Mesothelial cell of epicardium (in vitro differentiated cells): ENCODE results near the gene SOX11. TPM values are rescaled to one million over a fixed set of nuclear protein-coding genes. Genes with fewer than 3 reads are reported as not detected.

Experiments used
- DNase-seq, 2 experiments: peaks; one replicate each; pipeline ENCODE4 v3.0.0; 2021; ENCODE audit warnings: low spot score in 2 of 2; ENCODE audit not compliant: unreplicated experiment in 2 of 2
- H3K27ac Mint-ChIP-seq: 2 replicates; pipeline ENCODE4 v1.8.0; 2021; ENCODE audit warnings: mixed read lengths
- H3K27me3 Mint-ChIP-seq: 2 replicates; pipeline ENCODE4 v1.8.0; 2021; ENCODE audit warnings: low read depth, mixed read lengths
- H3K36me3 Mint-ChIP-seq: 2 replicates; pipeline ENCODE4 v1.8.0; 2021; ENCODE audit warnings: mixed read lengths
- H3K4me1 Mint-ChIP-seq: 2 replicates; pipeline ENCODE4 v1.8.0; 2021; ENCODE audit warnings: mixed read lengths
- H3K4me3 Mint-ChIP-seq: 2 replicates; pipeline ENCODE4 v1.8.0; 2021; ENCODE audit warnings: mild to moderate bottlenecking, moderate library complexity, mixed read lengths
- H3K9me3 Mint-ChIP-seq: 2 replicates; pipeline ENCODE4 v1.8.0; 2021; ENCODE audit warnings: mixed read lengths
- total RNA-seq: library from RNA; stranded (reverse); gene quantifications from 3 replicates; pipeline ENCODE4 v1.2.1, GENCODE V29; 2021
- TF ChIP-seq, protein P1 (sequence below): fragments of 200-600 bp; sonication (generic); IDR thresholded peaks from one replicate; pipeline ENCODE4 v1.5.0; 2021; ENCODE audit warnings: antibody characterized with exemption; ENCODE audit not compliant: unreplicated experiment

SOX11 gene
- total RNA-seq, 1 donor from 2014 or later, result 46.2 TPM

- Mint-ChIP-seq H3K27ac (no peak overlapping the region), H3K4me3 (no peak overlapping the region), H3K27me3 (no peaks in the 10 kb centered on the region), H3K36me3 (no peaks in the 10 kb centered on the region), H3K4me1 (peaks cover 45% of the 10 kb centered on the region), H3K9me3 (peaks cover 2% of the 10 kb centered on the region)
- DNase-seq, result no peak
- TF ChIP-seq, protein P1, sequence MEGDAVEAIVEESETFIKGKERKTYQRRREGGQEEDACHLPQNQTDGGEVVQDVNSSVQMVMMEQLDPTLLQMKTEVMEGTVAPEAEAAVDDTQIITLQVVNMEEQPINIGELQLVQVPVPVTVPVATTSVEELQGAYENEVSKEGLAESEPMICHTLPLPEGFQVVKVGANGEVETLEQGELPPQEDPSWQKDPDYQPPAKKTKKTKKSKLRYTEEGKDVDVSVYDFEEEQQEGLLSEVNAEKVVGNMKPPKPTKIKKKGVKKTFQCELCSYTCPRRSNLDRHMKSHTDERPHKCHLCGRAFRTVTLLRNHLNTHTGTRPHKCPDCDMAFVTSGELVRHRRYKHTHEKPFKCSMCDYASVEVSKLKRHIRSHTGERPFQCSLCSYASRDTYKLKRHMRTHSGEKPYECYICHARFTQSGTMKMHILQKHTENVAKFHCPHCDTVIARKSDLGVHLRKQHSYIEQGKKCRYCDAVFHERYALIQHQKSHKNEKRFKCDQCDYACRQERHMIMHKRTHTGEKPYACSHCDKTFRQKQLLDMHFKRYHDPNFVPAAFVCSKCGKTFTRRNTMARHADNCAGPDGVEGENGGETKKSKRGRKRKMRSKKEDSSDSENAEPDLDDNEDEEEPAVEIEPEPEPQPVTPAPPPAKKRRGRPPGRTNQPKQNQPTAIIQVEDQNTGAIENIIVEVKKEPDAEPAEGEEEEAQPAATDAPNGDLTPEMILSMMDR, result no peak
Measured at GRCh38 chr2:5727235-5727634, 35.1 kb downstream of the SOX11 start.

GRCh38 chr2:5729416-5729815 is 37.2 kb downstream of the SOX11 start:
- H3K27me3 Mint-ChIP-seq, result no peaks in the 10 kb centered on the region
- peaks cover 9% of the 10 kb centered on the region for H3K9me3 Mint-ChIP-seq
- no peak for DNase-seq
- peak overlapping the region; percentile 82 for H3K27ac Mint-ChIP-seq
- H3K4me1 Mint-ChIP-seq, result peaks cover 45% of the 10 kb centered on the region
- H3K4me3 Mint-ChIP-seq, result no peak overlapping the region
- TF ChIP-seq, protein P1, result no peak
- no peaks in the 10 kb centered on the region for H3K36me3 Mint-ChIP-seq

GRCh38 chr2:5730386-5730785 is 38.2 kb downstream of the SOX11 start:
- Mint-ChIP-seq H3K27ac (peak overlapping the region; percentile 85), H3K4me1 (peaks cover 45% of the 10 kb centered on the region), H3K9me3 (peaks cover 9% of the 10 kb centered on the region), H3K36me3 (no peaks in the 10 kb centered on the region), H3K27me3 (no peaks in the 10 kb centered on the region), H3K4me3 (no peak overlapping the region)
- TF ChIP-seq, protein P1, result no peak
- DNase-seq, result no peak

DNA sequence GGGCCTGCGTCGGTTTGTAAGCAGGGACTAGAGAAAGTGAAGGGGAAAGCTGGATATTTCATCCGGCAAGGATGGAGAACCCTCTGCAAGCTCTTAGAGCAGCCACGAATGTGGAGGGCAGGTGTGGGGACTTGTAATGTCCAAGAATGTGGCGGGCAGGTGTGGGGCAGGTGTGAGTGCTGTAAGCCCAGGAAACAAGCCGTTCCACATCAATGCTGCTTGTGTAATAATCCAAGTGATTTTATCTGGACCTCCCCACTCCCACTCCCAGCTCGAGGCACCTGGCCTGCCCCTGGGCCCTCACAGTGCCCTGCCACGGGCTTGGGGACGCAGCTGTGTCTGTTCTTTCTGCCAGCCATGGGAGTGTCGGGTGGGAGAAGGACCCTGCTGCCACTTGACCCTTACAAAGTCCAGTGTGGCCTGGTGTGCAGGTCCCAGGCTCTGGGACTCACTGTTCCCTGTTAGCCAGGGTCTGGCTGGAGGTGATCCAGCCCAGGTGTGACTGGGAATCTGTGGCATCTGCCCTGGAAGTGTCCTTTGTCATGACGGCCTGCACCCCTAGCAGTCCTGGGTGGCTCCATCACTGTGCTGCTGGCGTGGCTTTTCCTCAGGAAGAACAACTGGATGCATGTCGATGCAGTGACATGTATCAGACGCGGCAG is 42.8 kb downstream of the SOX11 start:
- H3K4me1 Mint-ChIP-seq, result peaks cover 28% of the 10 kb centered on the region
- H3K27me3 Mint-ChIP-seq, result no peaks in the 10 kb centered on the region
- peaks cover 9% of the 10 kb centered on the region for H3K9me3 Mint-ChIP-seq
- H3K36me3 Mint-ChIP-seq, result no peaks in the 10 kb centered on the region
- TF ChIP-seq, protein P1, result no peak
- no peak for DNase-seq
- H3K27ac Mint-ChIP-seq, result no peak overlapping the region
- no peak overlapping the region for H3K4me3 Mint-ChIP-seq

GRCh38 chr2:5735521-5735861 is 43.3 kb downstream of the SOX11 start:
- Mint-ChIP-seq H3K27me3 (no peaks in the 10 kb centered on the region), H3K4me3 (no peak overlapping the region), H3K36me3 (no peaks in the 10 kb centered on the region), H3K4me1 (peaks cover 23% of the 10 kb centered on the region), H3K9me3 (peaks cover 9% of the 10 kb centered on the region), H3K27ac (no peak overlapping the region)
- TF ChIP-seq, protein P1, result no peak
- DNase-seq, result no peak

DNA sequence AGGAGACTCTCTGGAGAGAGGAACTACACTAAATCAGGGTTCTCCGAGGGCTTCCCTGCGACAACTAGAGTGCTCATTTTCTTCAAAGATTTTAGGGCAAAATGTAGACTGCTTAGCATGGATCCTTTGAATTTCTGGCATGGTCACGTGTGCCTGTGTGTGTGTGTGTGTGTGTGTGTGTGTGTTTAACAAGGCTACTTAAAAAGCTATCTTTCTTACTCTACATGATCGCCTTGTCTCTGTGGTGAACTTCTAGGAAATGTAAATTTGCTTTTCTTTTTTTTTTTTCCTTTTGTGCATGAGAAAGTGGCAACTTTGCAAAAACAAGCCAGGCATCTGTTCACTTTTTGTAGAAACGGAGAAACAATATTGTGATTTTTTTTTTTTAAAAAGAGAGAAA is 43.9 kb downstream of the SOX11 start:
- TF ChIP-seq, protein P1, result no peak
- peaks cover 18% of the 10 kb centered on the region for H3K4me1 Mint-ChIP-seq
- no peaks in the 10 kb centered on the region for H3K27me3 Mint-ChIP-seq
- no peaks in the 10 kb centered on the region for H3K36me3 Mint-ChIP-seq
- DNase-seq, result no peak
- H3K9me3 Mint-ChIP-seq, result peaks cover 9% of the 10 kb centered on the region
- no peak overlapping the region for H3K27ac Mint-ChIP-seq
- H3K4me3 Mint-ChIP-seq, result no peak overlapping the region
